DOHH2 (cell line): ENCODE results near the gene DGKD.

Source experiments
- H3F3A ChIP-seq: fragments of 200-600 bp; sonication (generic), shearing (Covaris generic); 2 replicates; pipeline ENCODE4 v1.6.0; 2016; ENCODE audit warnings: antibody characterized with exemption, mild to moderate bottlenecking; ENCODE audit not compliant: control insufficient read depth, insufficient read depth
- H3K27ac ChIP-seq: fragments of 200-600 bp; sonication (generic); 2 replicates; pipeline ENCODE4 v1.5.1; 2014; ENCODE audit warnings: low read depth, mild to moderate bottlenecking, low read length, moderate library complexity
- H3K27me3 ChIP-seq: fragments of 200-600 bp; sonication (generic); 2 replicates; pipeline ENCODE4 v1.6.1; 2014; ENCODE audit warnings: mild to moderate bottlenecking, low read length, mixed read lengths; ENCODE audit not compliant: control insufficient read depth
- H3K36me3 ChIP-seq: fragments of 200-600 bp; sonication (generic); 2 replicates; pipeline ENCODE4 v1.6.1; 2014; ENCODE audit warnings: mild to moderate bottlenecking, low read length, moderate library complexity, mixed read lengths; ENCODE audit not compliant: control insufficient read depth
- H3K4me1 ChIP-seq: fragments of 200-600 bp; sonication (generic); 2 replicates; pipeline ENCODE4 v1.6.1; 2014; ENCODE audit warnings: mild to moderate bottlenecking, low read length, mixed read lengths; ENCODE audit not compliant: control insufficient read depth
- H3K4me2 ChIP-seq: fragments of 200-600 bp; sonication (generic); 2 replicates; pipeline ENCODE4 v1.6.0; 2014; ENCODE audit warnings: mild to moderate bottlenecking, low read length, moderate library complexity
- H3K4me3 ChIP-seq: fragments of 200-600 bp; sonication (generic); 2 replicates; pipeline ENCODE4 v1.5.1; 2014; ENCODE audit warnings: mild to moderate bottlenecking, low read length, mixed read lengths
- H3K79me2 ChIP-seq: fragments of 200-600 bp; sonication (generic); 2 replicates; pipeline ENCODE4 v1.6.1; 2014; ENCODE audit warnings: mild to moderate bottlenecking, low read length, mixed read lengths; ENCODE audit not compliant: control insufficient read depth
- H3K9me2 ChIP-seq: fragments of 200-600 bp; sonication (generic); replicated peaks from 2 replicates; pipeline ENCODE4 v1.6.1; 2014; ENCODE audit warnings: mild to moderate bottlenecking, low read length, mixed read lengths; ENCODE audit not compliant: control insufficient read depth
- H3K9me3 ChIP-seq: fragments of 200-600 bp; sonication (generic); 2 replicates; pipeline ENCODE4 v1.6.1; 2014; ENCODE audit warnings: antibody characterized with exemption, low read length, mixed read lengths; ENCODE audit not compliant: control insufficient read depth, insufficient read depth
- H4K20me1 ChIP-seq: fragments of 200-600 bp; sonication (generic); 2 replicates; pipeline ENCODE4 v1.6.0; 2014; ENCODE audit warnings: low read depth, mild to moderate bottlenecking, antibody characterized with exemption, low read length, moderate library complexity; ENCODE audit not compliant: control insufficient read depth, insufficient read depth
- EZH2phosphoT487 ChIP-seq: fragments of 200-600 bp; sonication (generic); IDR thresholded peaks from 2 replicates; pipeline ENCODE4 v1.6.1; 2017; ENCODE audit warnings: borderline replicate concordance, mild to moderate bottlenecking, antibody characterized with exemption, low read length, moderate library complexity, mixed read lengths
- TF ChIP-seq, protein P1 (sequence below): fragments of 200-600 bp; sonication (generic); IDR thresholded peaks from one replicate; pipeline ENCODE4 v1.5.1; 2014; ENCODE audit warnings: antibody characterized with exemption, mild to moderate bottlenecking, low read depth, low read length; ENCODE audit not compliant: poor library complexity, severe bottlenecking

The DGKD gene

DNA sequence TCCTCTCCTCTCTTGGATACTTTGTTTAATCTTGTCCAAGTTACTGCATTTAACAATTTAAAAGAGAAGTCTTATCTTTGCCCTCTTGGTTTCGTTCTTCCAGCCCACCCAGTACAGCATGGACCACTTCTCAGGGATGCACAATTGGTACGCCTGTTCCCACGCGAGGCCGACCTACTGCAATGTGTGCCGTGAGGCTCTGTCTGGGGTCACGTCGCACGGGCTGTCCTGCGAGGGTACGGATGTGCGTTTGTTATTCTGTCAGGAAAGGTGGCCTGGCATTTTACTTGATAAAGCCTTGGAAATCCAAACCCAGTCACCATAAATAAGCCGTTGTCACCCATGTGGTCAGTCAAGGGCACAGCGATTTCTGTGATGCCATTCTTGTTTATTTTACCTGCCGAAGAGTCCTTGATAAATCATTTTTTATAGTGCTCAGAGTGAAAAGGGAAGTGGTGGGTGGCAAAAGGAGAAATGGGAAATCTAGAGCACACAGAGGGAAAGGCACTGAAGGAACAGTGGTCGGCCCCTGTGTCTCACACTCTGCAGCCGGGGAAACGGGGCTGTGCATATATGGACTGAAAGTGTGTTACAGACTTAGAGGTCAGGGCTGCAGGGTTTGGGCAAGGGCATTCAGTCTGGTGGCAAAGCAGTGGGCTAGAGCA, 80.5 kb downstream of the DGKD start:
- TF ChIP-seq EZH2phosphoT487, result no peak
- TF ChIP-seq, protein P1, sequence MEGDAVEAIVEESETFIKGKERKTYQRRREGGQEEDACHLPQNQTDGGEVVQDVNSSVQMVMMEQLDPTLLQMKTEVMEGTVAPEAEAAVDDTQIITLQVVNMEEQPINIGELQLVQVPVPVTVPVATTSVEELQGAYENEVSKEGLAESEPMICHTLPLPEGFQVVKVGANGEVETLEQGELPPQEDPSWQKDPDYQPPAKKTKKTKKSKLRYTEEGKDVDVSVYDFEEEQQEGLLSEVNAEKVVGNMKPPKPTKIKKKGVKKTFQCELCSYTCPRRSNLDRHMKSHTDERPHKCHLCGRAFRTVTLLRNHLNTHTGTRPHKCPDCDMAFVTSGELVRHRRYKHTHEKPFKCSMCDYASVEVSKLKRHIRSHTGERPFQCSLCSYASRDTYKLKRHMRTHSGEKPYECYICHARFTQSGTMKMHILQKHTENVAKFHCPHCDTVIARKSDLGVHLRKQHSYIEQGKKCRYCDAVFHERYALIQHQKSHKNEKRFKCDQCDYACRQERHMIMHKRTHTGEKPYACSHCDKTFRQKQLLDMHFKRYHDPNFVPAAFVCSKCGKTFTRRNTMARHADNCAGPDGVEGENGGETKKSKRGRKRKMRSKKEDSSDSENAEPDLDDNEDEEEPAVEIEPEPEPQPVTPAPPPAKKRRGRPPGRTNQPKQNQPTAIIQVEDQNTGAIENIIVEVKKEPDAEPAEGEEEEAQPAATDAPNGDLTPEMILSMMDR, result no peak
- Histone ChIP-seq H3K36me3 (peaks cover 38% of the 10 kb centered on the region), H3K9me3 (no peaks in the 10 kb centered on the region), H4K20me1 (no peaks in the 10 kb centered on the region), H3K4me3 (no peak overlapping the region), H3K27me3 (no peaks in the 10 kb centered on the region), H3F3A (peaks cover 3% of the 10 kb centered on the region; the same call in 1 of the 2 replicates), H3K9me2 (no peaks in the 10 kb centered on the region), H3K4me1 (no peaks in the 10 kb centered on the region), H3K4me2 (no peak overlapping the region), H3K79me2 (no peaks in the 10 kb centered on the region), H3K27ac (no peak overlapping the region)

DNA sequence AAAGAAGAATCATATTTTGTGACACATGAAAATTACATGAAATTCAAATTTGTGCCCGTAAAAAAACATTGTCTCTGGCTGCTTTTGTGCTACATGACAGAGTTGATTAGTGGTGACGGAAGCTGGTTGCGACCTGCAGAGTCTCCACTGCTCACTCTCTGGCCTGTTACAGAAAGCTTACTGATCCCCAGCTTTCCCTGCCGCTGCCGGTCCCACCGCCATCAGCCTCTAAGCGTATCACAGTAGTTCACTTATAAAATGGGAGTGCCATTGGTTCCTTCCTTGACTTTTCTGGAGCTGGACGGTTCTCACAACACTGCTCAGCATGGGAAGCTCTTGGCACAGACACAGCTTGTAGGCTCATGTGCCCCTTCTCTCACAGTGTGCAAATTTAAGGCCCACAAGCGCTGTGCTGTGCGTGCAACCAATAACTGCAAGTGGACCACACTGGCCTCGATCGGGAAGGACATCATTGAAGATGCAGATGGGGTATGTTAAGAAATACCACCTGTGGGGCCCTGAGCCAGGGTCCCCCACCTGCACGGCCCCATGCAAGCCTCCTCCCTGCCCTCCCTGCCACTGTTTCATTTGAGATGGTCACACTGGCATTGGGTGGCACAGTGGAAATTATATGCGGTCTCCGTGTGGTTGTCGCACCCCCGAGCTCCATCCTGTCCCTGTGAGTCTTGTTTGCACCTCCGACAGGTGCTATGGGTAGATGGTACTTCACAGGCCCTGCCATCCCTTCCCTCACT, 81.3 kb downstream of the DGKD start:
- no peak overlapping the region for H3K4me2 ChIP-seq
- TF ChIP-seq, protein P1, result no peak
- TF ChIP-seq EZH2phosphoT487, result no peak
- no peak overlapping the region for H3K27ac ChIP-seq
- H3K27me3 ChIP-seq, result no peaks in the 10 kb centered on the region
- peaks cover 3% of the 10 kb centered on the region; the same call in 1 of the 2 replicates for H3F3A ChIP-seq
- no peaks in the 10 kb centered on the region for H4K20me1 ChIP-seq
- H3K9me3 ChIP-seq, result no peaks in the 10 kb centered on the region
- H3K79me2 ChIP-seq, result no peaks in the 10 kb centered on the region
- no peaks in the 10 kb centered on the region for H3K4me1 ChIP-seq
- no peak overlapping the region for H3K4me3 ChIP-seq
- H3K9me2 ChIP-seq, result no peaks in the 10 kb centered on the region
- peaks cover 38% of the 10 kb centered on the region for H3K36me3 ChIP-seq

DNA sequence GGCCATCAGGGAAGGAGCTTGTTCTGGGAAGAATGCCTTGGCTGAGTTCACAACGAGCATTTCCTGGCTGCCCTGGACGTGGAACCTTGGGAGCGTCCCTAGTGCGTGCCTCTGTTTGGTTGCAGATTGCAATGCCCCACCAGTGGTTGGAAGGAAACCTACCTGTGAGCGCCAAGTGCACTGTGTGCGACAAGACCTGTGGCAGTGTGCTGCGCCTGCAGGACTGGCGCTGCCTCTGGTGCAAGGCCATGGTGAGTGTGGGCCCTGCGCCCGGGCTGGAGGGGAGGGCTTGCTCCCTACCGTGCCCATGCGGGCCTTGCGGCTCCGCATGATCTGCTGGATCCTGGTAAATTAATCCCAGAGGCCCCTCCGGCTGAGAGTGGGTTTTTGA, 81.9 kb downstream of the DGKD start:
- no peaks in the 10 kb centered on the region for H4K20me1 ChIP-seq
- no peak overlapping the region for H3K27ac ChIP-seq
- H3K36me3 ChIP-seq, result peaks cover 38% of the 10 kb centered on the region
- no peaks in the 10 kb centered on the region for H3K79me2 ChIP-seq
- H3K9me3 ChIP-seq, result no peaks in the 10 kb centered on the region
- TF ChIP-seq EZH2phosphoT487, result no peak
- TF ChIP-seq, protein P1, result no peak
- H3F3A ChIP-seq, result peaks cover 3% of the 10 kb centered on the region; the same call in 1 of the 2 replicates
- no peaks in the 10 kb centered on the region for H3K9me2 ChIP-seq
- no peak overlapping the region for H3K4me3 ChIP-seq
- H3K4me1 ChIP-seq, result no peaks in the 10 kb centered on the region
- H3K27me3 ChIP-seq, result no peaks in the 10 kb centered on the region
- H3K4me2 ChIP-seq, result no peak overlapping the region
